GM12873 (cell line): ENCODE measurements around the gene GDPD5.

ENCODE experiments used
- CTCF ChIP-seq: IDR thresholded peaks from 2 replicates; pipeline ENCODE4 v1.5.1; 2012; ENCODE audit warnings: low read depth, mild to moderate bottlenecking, moderate library complexity, low read length, control low read depth; ENCODE audit not compliant: insufficient read depth; ENCODE audit errors: missing control alignments

Gene GDPD5

GRCh38 chr11:75468534-75469340 lies 57.0 kb downstream of the GDPD5 start:
- TF ChIP-seq CTCF: no peak

DNA sequence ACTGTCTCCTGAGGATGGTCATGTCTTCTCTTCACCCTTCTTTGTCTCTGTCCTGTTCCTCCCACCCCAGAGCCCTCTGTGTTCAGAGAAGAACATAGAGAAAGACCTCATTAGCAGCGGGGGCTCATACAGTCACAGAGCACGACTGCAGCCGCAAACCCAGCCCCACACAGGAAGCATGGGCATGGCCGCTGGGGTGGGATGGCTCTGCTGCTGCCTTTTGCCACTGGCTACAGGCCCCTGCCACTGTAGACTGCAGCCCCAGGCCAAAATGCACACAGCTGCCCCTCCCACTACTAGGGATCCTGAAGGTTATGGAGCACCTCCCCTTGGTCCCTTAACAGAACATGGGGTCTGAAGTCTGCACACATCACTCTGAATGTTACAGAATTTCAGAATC lies 57.9 kb downstream of the GDPD5 start:
- TF ChIP-seq CTCF: no peak

DNA sequence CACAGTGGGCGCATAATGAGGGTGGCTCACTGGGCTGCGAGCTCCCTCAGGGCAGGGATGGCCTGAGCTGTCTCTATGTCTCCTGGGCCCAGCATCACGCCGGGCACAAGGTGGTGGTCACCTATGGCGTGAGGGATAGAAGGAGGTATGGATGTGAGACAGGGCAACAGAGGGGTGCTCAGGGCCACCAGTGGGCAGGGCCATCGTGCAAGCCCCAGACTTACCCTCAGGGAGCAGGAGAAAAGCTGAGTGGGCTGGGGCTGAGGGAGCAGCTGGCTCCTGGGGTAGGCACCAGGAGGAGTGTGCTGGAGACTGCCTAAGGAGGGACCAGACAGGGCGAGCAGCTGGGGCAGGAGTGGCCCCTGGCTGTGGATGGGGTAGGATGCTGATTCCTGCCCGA lies 58.4 kb downstream of the GDPD5 start:
- TF ChIP-seq CTCF: no peak

DNA sequence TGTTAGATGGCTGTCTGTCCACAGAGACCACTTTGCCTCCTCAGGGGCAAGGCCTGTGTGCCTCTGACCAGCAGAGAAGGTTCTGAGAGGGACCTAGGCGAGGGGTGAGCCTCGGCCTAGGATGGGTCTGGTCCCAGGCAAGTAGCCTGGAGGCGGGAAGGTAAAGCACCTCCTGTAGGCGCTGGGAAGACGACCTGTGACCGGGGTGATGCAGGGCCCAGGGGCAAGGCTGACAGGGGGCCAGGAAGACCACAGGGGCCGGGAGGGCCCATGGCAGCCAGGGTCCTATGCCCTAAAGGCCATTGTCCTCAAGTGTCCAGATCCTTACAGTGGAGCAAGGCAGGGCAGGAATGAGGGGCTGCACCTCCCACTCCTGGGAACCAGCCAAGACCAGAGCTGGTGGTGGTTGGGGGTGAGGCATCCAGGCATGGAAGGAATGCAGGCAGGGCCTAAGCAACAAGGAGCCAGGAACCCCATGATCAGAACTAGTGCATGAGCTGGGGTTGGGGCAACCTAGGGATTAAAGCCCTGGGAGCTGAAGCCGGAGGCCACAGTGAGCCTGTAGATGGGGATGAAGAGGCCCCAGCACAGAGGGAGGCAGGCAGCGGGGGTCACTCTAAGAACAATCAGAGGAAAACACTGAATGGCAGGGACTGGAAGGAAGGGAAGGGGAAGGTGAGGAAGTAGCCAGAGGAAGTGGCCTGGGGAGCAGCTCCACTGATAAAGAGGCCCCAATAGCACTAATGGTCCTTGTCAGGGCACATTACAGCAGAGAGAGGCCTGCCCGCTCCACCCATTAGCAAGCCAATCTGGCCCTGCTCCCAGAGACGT lies 59.8 kb downstream of the GDPD5 start:
- TF ChIP-seq CTCF: no peak

DNA sequence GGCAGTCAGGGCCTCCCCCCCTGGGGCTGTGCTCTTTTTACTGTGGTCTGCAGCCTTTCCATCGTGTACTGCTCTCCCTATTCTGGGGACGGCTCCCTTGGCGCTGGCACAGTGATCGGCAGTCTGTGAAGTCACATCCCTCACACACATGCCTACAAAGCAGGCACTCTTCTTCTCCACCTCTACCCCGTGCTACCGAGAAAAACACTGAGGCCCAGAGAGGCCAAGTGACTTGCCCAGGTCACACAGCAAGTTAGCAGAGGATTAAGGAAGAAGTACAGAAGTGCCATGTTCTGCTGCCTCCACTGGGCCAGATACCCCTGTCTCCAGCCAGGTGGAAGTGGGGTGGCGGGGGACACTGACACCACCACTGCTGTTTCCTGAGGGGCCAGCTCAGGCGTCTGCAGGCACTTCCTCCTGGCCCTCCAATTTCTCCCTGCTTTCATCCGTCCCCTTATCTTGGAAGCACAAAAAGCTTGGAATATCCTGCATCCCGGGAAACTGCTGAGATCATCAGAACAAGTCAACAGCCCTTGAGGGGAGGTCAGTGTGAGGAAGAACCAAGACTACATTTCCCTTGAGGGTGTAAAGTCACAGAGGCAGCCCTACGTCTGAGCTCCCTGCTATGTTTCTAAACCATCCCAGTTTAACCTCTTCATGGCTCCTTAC lies 62.5 kb downstream of the GDPD5 start:
- no peak for TF ChIP-seq CTCF

- TF ChIP-seq CTCF: no peak
Measured at GRCh38 chr11:75462117-75462653, 63.6 kb downstream of the GDPD5 start.

GRCh38 chr11:75461151-75461550 lies 64.6 kb downstream of the GDPD5 start:
- no peak for TF ChIP-seq CTCF
